Activated CD4-positive, alpha-beta T cell treated with anti-CD3 and anti-CD28 coated beads, Interleukin-2, amount 50 U/mL, for 24 hours (primary cell): ENCODE results near the gene CCDC106.
A peak's percentile ranks its signal among the peaks of the same experiment; 100 is the strongest.

Source experiments
- DNase-seq, 2 donors: peaks; one replicate each; pipeline ENCODE4 v3.0.0-alpha.2; 2020; ENCODE audit warnings: low read depth in 1 of 2, low spot score in 1 of 2

Gene CCDC106

DNA sequence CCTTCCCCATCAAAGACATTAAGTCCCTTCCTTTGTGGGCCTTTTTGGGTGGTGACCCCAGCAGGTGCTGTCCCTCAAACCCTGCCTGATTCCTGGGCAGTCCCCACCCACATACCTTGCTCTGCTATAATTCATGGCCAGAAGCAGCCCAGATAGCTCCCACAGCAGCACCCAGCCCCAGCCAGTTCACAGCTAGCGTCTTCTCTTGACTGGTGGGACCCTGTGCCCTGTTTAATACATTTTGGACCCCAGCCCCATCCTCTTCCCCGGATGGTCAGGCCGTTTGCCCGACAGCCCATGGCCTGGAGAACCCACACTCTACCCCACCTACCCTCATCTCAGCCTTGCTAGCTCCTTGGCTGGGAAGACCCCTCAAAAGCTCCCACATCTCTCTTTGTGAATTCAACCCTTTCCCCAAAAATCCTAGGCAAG, 2.1 kb downstream of the CCDC106 start:
- DNase-seq, result no peak

DNA sequence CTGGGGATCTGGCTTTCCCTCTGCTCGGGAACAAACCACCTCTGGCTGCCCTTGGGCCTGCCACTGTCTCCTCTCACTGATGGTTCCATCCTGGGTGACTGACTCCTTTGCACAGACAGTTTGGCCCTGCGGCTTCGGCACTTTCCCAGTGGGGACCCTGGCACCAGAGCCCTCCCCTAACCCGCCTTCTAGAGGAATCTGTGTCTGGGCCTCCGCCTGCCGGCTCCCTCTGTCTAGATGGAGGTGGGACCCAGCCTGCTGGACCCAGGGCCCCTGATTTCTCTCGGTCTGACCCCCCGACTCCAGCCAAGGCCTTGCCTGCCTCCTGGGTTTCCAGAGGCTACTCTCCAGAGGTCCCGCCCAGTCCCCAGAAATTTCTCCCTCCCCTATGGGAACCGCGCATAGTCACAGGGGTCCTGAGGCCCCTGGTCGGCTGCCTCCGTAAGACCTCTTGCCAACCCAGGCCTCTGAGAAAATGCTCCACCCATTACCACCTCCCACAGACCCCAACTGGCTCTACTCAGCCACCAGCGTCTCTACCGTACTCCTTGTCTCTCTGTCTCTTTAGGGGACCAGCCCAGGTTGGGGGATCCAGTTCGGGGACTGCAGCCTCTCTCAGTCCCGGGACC, 2.7 kb downstream of the CCDC106 start:
- no peak for DNase-seq

DNA sequence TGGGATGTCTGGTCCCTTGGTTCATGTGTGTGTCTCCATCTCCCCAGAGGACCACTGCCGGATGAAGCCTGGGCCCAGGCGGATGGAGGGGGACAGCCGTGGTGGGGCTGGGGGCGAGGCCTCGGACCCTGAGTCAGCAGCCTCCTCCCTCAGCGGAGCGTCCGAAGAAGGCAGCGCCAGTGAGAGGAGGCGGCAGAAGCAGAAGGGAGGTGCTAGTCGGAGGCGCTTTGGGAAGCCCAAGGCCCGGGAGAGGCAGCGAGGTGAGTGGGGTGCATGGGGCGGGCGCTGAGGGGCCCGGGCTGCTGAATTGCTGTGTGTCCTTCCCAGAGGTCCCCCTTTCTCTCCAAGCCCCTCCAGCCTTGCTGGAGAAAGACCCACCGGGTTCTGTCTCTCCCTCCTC, 3.2 kb downstream of the CCDC106 start:
- no peak for DNase-seq

DNA sequence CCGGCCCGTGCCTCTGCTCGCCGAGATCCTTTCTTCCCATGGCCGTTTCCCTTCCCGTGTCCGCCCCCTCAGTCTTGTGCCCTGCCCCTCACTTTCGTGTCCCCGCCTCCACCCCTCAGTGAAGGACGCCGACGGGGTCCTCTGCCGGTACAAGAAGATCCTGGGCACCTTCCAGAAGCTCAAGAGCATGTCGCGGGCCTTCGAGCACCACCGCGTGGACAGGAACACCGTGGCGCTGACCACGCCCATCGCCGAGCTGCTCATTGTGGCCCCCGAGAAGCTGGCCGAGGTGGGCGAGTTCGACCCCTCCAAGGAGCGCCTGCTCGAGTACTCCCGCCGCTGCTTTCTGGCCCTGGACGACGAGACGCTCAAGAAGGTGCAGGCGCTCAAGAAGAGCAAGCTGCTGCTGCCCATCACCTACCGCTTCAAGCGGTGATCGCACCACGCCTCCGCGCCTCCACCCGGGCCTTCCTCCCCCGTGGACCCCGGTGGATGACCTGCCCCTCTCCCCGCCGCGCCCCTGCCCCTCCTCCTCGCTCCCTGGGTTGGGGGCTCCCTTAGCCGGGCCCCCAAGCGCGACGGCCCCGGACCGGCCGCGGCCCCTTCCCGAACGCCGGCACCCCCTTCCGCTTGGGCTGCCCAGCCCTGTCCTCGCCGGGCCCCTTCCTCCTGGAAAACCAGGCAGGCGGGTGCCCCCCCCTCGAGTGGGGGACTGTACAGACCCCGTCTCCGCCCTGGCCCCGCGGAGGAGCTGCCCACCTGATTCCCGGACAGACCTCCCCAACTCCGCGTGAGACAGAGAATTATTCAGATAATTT, 4.5 kb downstream of the CCDC106 start:
- DNase-seq, result no peak

DNA sequence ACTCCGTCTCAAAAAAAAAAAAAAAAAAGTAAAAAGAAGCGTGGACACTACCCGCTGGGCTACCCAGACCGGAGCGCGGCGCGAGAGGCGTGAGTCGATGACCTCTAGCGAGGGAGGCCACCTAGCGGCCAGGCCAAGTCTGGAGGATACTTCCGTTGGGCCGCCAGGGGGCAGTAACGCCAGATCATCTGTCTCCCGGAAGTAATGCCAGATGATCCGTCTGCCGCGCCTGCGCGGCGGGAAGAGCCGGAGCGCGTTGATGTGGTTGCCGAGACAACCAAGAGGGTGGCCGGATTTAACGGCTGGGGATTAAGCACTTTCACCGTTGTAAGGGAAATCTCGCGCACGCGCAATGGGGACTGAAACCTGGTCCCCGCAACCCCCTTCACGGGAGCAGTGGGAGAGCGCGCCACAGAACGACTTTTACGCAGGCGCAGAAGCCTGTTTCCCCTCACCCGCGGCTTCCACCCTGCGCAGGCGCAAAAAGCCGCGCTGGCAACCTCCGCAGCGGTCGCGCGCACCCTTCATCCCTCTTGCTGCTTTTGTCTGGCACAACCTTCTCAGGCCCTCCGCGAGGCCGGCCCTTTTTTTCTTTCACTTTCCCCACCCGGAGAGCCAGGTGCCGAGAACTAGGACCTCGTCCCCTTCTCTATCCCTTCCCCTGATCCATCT, 5.8 kb downstream of the CCDC106 start:
- DNase-seq, result peak; percentile 97 to 99

DNA sequence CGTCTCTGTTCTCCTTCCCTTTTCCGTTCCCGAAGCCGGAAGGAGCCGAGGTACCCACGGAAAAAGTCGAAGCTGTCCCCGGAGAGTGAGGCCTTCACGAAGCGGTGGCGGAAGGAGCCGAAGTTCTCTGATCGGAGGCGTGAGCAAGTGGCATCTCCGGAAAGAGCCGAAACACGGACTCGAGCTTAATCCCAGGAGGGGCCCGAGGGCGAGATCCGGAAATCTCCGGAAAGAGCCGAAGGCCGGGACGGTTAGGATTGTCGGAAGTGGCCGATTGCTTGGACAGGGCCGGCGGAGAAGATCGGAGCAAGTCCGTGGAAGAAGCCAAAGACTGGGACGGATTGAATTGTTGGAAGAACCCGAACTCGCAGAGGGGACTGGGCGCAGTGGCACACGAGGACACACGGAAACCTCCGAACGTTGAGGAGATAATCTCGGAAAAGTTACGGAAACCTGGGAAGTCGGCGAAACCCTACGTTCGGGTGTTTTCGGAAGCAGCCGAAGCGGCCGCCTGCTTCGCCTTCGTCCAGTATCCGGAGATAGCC, 6.4 kb downstream of the CCDC106 start:
- DNase-seq, result peak; percentile 93 to 98

DNA sequence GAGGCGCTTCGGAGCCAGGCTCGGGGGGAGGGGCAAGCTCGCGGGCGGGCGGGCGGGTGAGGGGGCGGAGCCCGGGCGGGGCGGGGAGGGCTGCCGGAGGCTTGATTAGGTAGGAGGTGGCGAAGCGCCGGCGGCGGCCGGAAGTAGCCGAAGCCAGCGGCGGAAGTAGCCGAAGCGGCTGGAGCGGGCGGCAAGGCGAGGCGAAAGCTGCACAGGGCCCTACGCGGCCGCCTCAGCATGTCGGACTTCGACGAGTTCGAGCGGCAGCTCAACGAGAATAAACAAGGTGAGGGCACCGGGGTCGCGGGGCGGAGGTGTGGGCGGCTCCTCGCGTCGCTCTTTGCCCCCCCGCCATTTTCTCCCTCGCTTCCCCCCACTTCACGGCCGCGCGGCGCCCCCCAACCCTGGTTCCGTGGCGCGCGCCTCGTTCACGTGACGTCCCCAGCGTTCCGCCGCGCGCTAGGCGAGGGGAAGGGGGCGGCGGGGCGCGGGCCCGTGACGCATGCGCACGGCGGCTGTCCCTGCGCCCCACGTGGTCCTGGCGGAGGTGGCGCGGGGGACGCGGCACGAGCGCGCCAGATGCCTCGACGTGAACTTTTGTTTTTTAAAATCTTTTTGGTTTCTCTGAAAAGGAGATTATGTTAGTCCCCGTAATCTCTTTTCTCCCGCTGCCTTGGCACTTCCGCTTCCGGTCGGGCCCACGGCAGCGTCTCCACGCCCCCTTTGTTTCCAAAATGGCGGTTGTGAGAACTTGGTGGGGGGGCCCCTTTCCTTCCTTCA, 7.0 kb downstream of the CCDC106 start, which contains the start of gene U2AF2:
TSS of gene U2AF2 (plus strand) at position 168 of the 780 bp plus-strand sequence. CDS start at position 238, 70 bp downstream.
- DNase-seq, result peak; percentile 91 to 93

DNA sequence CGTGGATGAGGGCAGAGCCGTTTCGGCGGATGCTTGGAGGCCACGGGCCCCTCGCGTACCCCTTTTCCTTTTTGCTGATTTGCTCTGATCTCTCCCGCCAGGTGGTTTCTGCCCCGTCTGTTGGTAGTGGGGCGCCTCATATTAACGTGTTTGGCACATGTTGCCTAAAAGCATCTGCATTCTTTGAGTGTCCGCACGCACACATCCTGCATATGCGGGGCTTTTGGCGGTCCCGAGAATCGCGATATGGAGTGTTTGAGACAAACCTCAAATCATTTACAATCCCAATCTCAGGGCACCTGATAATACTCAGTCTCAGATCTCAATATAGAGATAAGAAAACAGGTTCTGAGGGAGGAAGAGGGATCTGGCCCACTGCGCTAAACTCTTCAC, 7.6 kb downstream of the CCDC106 start:
- DNase-seq, result no peak

DNA sequence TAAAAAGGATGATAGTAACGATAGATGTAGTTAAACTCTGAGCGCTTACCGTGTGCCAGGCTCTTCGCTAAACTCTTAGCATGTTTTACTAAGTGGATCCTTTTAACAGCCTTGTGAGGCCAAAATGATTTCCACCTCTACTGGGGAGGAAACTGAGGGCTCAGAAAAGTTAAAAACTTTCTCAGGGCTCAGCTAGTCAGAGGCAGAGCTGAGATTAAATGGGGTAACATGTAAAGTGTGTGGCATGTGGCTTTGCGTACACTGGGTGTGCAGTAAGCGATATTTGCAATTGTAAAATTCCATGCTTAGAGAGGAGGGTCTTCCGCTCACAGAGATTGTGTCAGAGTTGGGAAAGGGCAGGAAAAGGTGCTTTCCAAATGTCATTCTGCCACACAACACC, 8.5 kb downstream of the CCDC106 start:
- no peak for DNase-seq

DNA sequence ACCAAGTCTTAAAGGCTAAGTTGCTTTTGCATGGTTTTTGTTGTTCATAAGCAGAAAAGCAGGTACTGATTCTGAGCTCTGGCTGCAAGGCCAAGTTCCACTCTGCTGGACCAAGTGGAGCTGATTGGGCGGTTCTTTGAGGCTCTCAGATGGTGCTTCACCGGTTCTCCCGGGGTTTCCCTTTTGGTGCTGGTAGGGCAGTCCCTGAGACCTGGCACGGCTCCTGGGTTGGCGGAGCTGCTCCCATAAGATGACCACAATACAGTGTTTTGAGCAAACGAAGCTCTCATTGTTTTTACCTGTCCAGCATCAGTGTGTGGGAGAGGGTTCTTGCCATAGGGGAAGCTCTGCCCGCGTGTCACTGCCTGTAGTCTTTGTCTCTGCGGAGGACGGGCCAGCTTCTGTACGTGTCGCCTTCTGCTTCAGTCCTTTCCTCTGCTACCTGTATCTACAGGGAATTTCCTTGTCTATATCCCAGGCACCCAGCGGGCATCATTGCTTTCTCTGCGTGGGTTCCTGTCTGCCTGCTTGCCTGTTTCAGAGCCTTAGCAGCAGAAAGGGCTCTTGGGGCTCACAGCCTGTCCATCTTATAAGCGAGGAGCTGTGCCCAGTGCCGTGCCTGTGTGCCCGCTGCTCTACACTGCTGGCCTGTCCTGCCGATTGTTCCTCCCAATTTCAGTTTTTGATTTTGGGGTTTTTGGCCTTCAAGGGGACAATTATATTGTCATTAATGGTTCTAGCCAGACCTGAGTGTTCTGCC, 9.2 kb downstream of the CCDC106 start:
- DNase-seq, result no peak

DNA sequence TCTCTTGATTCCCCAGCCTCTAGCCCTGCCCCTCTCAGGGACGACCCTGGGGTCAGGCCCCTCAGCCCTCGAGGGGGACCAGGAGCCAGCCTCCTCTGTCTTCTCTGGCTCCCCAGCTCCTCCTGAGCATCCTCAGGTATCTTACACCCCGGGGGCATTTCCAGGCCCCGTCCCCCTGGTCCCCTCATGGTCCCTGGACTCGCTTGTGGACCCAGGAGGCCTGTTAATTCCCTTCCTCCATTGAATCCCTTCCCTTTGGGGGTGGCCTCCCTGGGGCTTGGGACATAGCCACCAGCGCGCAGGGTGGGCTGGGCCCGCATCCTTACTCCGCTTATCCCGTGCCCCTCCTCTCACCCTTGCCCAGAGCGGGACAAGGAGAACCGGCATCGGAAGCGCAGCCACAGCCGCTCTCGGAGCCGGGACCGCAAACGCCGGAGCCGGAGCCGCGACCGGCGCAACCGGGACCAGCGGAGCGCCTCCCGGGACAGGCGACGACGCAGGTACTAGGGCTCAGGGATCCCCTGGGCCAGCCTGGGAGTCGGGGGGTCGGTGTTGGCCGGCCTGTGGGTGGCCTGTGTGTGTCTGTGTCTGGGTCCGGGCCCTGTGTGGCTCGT, 10.9 kb downstream of the CCDC106 start:
- DNase-seq, result no peak

DNA sequence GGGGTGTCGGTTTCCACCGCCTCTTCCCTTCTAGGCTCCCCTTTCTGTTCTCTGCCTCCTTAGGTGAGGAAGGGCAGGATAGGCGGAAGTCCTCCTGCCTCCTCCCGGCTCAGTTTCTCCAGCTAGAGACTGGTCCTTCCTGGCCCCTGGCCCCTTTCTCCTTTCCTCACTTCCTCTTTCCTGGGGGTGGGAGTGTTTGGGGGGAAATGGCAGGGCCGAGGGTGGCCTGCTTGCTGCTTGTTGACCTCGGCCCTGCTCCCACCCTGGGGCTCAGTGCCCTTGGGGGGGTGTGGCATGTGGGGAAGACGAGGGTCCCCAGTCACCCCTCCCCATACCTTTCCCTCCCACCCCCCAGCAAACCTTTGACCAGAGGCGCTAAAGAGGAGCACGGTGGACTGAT, 11.8 kb downstream of the CCDC106 start:
- no peak for DNase-seq

DNA sequence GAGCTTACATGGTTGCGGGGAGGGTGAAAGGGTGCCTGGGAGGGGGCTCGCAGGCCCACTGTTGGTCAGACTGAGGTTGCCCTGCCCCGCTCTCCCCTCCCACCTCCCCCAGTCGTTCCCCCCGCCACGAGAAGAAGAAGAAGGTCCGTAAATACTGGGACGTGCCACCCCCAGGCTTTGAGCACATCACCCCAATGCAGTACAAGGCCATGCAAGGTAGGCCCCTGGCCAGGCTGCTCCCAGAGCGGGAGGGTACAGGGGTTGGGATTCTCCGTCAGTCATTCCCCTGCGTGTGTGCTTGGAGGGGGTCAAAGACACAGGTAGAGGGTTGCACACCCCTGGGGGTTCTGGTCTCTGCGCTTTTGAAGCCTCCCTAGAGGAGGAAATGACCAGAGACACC, 12.4 kb downstream of the CCDC106 start:
- DNase-seq, result no peak

DNA sequence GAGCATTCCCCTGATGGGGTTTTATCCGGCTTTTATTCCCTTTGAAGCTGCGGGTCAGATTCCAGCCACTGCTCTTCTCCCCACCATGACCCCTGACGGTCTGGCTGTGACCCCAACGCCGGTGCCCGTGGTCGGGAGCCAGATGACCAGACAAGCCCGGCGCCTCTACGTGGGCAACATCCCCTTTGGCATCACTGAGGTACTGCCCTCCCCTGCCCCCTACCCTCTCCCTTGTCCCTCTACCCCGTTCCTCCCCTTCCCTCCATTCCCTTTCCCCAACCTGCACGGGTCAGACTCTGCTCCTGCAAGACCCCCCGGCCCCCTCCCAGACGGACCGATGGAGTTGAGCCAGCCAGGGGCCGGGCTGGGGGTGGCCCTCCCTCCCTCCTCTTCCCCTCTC, 13.0 kb downstream of the CCDC106 start:
- DNase-seq, result no peak

DNA sequence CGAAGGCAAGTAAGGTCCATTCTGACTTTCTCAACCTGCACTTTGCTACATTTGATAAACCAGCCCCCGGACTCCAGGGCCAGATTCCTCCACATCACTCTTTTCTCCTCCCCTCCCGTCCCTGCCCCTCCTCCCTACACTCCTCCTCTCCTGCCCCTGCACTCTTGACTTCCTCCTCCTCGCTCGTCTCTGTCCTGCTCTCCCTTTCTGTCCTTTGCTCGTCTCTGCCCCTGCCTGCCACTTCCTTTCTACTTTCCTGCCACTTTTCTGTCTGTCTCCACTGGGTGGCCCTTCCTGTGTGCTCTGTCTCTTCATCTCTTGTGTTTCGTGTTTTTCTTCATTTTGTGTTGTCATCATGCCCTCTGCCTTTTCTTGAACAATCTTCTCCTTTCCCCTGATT, 13.8 kb downstream of the CCDC106 start:
- no peak for DNase-seq

DNA sequence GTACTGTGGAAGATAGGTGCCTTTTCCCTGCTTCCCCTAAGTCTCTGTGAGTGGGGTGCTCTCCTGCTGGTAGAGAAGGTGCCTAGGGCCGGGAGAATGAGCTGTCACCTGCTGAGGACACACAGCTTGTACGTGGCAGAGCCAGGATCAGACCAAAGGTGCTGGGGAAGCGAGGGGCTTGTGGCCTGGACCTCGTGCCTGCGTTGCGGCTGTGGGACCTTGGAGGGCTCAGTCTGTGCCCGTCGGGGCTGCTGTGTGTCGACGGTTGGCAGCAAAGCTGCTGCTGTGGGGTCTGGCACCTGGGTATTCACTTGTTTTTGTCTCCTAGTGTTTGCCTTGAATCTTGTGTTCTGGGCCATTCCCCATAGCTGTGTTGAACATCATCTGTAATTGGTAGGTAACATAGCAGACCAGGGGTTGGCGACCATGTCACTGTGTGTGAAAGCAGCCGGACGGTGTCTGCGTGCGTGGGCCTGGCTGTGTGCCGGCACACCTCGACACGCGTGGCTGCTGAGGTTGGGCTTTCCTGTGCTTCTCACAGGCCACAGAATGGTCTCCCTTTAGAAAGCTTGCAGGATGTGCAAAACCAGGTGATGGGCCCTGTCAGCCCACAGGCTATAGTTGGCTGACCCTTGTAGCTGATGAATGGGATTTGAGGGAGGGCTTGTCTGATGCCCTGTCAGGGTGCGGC, 16.0 kb downstream of the CCDC106 start:
- no peak for DNase-seq

DNA sequence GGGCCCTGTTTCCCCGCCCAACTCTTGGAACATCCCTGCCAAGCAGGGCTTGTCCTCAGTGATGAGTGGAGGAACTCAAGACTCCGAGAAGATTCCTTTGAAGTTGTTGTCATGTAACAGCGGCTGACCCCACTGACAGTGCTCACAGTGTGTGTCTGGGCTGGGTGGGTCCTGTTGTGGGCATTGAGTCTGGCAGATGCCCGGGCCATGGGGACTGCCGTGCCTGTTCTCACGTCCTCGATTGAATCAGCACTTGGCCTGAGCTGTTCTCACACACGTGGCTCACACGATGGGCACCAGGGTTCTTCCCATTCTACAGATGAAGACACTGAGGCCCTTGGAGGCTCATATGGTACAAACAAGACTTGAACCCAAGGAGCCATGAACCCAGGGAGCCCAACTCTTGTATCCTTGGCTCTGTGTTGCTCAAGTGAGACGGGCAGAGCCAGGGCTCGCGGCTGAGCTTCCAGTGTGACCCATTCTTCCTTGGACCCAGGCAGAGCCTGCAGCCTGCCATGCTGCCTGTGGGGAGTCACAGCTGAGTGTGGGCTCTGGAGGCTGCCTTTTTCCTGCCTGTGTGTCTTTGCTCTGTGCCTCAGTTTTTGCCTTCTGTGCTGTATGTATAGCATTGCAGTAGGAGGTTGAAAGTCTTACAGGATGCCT, 18.5 kb downstream of the CCDC106 start:
- no peak for DNase-seq

DNA sequence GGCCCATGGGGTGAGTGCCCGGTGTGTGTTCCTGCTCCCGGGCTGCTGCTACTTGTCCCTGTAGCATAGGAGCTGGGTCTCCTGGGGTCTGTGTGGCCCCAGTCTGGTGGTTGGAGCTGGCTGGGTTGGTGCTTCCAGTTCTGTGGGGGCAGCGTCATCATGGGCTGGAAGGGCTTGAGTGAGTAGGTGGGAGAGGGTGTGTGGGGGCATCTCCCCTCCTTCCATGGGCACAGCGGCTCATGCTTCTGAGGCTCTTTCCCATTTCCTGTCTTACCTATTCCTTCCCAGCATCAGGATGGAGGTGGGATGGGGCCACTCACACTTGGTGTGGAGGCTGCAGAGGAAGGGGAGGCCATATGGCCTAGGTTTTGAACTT, 19.0 kb downstream of the CCDC106 start:
- no peak for DNase-seq

DNA sequence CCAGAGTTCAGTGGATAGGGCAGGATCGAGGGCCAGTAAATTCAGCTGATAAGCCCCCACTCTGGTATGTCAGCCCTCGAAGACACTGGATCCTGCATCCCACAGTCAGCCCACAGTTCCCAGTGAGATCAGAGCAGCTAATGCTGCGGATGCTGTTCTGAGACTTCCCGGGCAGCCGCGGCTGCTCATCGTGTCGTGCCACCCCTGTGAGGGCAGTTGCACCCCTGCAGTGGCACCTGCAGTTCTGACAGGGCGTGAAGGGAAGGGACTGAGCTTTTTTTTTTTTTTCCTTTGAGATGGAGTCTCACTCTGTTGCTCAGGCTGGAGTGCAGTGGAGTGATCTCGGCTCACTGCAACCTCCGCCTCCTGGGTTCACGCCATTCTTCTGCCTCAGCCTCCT, 19.5 kb downstream of the CCDC106 start:
- DNase-seq, result no peak
